ENCODE results near the gene ANKRD31. TPM values are rescaled to one million over a fixed set of nuclear protein-coding genes. Genes with fewer than 3 reads are reported as not detected.

The ANKRD31 gene
- total RNA-seq, 6 experiments from 2014 or later, result 0.02 to 0.08 (median 0.05) TPM; not detected in 1

DNA sequence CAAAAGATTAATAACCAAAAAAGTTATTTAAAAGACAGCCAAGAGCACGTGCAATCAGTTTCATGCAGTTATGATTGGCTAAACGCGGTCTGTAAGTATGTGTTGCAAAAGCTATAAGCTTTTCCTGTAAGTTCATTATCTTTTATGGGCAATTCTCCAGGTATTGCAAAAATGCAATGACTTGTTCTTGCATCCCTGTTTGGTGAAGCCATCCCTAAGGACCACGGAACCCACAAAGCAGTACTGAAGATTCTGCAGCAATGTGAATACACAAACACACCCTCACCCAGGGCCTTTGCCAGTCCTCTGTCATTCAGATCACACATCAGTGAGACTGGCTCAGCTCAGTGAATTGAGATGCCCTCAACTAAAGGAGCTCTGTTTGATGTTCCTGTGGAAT lies 195.7 kb downstream of the ANKRD31 start:
- no peaks in the 10 kb centered on the region for H3K9me3 Mint-ChIP-seq
- DNase-seq, result peak; percentile 45
- TF ChIP-seq, protein P1, sequence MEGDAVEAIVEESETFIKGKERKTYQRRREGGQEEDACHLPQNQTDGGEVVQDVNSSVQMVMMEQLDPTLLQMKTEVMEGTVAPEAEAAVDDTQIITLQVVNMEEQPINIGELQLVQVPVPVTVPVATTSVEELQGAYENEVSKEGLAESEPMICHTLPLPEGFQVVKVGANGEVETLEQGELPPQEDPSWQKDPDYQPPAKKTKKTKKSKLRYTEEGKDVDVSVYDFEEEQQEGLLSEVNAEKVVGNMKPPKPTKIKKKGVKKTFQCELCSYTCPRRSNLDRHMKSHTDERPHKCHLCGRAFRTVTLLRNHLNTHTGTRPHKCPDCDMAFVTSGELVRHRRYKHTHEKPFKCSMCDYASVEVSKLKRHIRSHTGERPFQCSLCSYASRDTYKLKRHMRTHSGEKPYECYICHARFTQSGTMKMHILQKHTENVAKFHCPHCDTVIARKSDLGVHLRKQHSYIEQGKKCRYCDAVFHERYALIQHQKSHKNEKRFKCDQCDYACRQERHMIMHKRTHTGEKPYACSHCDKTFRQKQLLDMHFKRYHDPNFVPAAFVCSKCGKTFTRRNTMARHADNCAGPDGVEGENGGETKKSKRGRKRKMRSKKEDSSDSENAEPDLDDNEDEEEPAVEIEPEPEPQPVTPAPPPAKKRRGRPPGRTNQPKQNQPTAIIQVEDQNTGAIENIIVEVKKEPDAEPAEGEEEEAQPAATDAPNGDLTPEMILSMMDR (IDR thresholded peaks at IDR 0.05), result no peak
- H3K36me3 Mint-ChIP-seq (ENCODE audit: low read depth), result peaks cover 31% of the 10 kb centered on the region
- H3K4me3 Mint-ChIP-seq, result no peak overlapping the region
- peaks cover 2% of the 10 kb centered on the region; the same call in 1 of the 2 replicates for H3K27me3 Mint-ChIP-seq (ENCODE audit: insufficient read depth)
- H3K4me1 Mint-ChIP-seq (ENCODE audit: low read depth), result peaks cover 40% of the 10 kb centered on the region
- no peak overlapping the region for H3K27ac Mint-ChIP-seq

DNA sequence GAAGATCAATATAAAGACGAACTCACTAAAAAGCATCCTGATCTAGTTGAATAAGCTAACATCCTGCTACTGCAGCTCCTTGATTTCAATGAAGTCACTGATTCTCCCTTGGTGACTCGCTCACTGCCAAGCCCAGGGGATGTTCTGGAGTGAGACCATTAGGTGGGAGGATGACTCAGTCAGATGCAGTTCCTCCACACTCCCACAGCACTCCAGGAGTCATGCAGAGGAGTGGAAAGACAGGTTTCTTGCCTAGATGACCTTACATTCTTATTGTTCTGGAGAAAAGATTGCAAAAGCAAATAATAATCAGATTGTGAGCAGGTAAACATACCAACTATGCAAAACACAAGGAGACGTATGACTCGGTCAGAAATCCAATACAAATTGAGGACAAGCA lies 199.6 kb downstream of the ANKRD31 start:
- no peaks in the 10 kb centered on the region for H3K9me3 Mint-ChIP-seq
- peak overlapping the region; percentile 35; the same call in 1 of the 2 replicates for H3K27ac Mint-ChIP-seq
- TF ChIP-seq, protein P1 (IDR thresholded peaks at IDR 0.05), result no peak

DNA sequence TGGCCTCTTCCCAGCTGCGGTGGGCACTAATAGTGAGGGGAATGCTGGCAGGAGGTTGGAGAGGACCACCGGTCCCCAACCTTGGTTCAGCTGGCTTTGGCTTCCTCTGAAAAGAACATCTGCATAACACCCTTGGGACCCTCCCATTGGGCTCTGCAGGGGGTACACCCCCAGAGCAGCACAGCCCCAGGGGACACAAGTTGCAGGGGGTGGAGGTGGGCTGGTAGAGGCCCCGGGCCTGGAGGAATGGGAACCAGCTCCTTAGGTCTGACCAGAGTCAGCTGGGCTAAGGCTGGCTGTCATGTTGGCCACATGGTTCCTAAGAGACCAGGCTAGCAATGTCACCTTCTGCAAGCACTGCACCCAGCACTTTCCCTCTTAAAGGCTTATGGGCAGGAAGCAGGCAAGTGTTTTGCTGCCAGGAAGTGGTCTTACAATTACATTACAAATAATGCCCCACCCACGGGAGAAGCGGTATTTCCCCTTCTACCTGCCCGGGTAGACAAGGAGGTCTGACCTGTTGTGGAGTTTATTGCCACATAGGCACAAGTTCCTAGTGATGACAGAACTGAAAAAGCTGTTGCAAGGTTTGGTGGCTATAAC lies 202.4 kb downstream of the ANKRD31 start:
- H3K4me3 Mint-ChIP-seq, result no peak overlapping the region
- no peaks in the 10 kb centered on the region for H3K36me3 Mint-ChIP-seq (ENCODE audit: low read depth)
- H3K27ac Mint-ChIP-seq, result no peak overlapping the region
- no peaks in the 10 kb centered on the region; the same call in 1 of the 2 replicates for H3K27me3 Mint-ChIP-seq (ENCODE audit: insufficient read depth)
- TF ChIP-seq, protein P1 (IDR thresholded peaks at IDR 0.05), result no peak
- peaks cover 13% of the 10 kb centered on the region for H3K4me1 Mint-ChIP-seq (ENCODE audit: low read depth)
- no peak for DNase-seq
- no peaks in the 10 kb centered on the region for H3K9me3 Mint-ChIP-seq

More for the DNA sequence above, 199.6 kb downstream of the ANKRD31 start:
- H3K4me3 Mint-ChIP-seq, result no peak overlapping the region
- no peaks in the 10 kb centered on the region; the same call in 1 of the 2 replicates for H3K36me3 Mint-ChIP-seq (ENCODE audit: low read depth)
- no peaks in the 10 kb centered on the region; the same call in none of the 2 replicates for H3K27me3 Mint-ChIP-seq (ENCODE audit: insufficient read depth)
- DNase-seq, result peak; percentile 85
- peaks cover 30% of the 10 kb centered on the region for H3K4me1 Mint-ChIP-seq (ENCODE audit: low read depth)

DNA sequence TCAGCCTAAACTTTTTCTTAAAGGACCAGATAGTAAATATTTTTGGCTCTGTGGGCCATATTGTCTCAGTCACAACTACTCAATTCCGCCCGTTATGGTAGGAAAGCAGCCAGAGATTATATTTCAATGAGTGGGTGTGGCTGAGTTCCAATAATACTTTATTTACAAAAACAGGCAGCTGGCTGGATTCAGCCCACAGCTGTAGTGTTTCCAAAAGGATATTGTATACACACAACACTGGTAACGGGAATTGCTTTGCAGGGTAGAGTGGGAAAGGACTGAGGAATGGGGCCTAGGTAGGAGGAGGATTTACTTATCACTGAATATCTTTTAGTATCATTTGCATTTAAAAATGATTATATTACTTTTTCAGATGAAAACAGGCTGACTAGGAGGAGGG lies 205.3 kb downstream of the ANKRD31 start:
- Mint-ChIP-seq H3K27me3 (ENCODE audit: insufficient read depth) (no peaks in the 10 kb centered on the region; the same call in 1 of the 2 replicates), H3K27ac (no peak overlapping the region), H3K36me3 (ENCODE audit: low read depth) (no peaks in the 10 kb centered on the region), H3K9me3 (no peaks in the 10 kb centered on the region), H3K4me1 (ENCODE audit: low read depth) (peaks cover 1% of the 10 kb centered on the region), H3K4me3 (no peak overlapping the region)
- TF ChIP-seq, protein P1 (IDR thresholded peaks at IDR 0.05), result no peak
- no peak for DNase-seq

DNA sequence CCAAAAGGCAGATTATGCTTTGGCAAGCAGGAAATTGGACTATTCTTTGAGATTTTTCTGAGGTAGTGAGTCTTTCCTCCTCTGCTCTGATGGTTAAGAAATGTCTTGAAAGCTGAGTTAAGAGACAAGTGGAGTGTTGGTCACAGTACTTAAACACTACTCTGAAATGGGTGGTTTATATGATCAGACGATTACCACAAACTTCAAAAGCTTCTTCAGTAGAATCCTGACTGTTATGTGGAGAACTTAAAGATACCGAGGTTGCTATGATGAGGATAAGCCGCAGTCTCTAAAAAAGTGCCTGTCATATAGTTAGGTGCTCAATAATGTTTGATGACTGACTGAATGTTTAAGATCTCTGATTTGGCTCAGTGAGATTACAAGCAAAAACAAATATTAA lies 208.6 kb downstream of the ANKRD31 start:
- Mint-ChIP-seq H3K4me1 (ENCODE audit: low read depth) (peaks cover 15% of the 10 kb centered on the region), H3K4me3 (no peak overlapping the region), H3K27ac (no peak overlapping the region), H3K27me3 (ENCODE audit: insufficient read depth) (no peaks in the 10 kb centered on the region; the same call in 1 of the 2 replicates), H3K36me3 (ENCODE audit: low read depth) (no peaks in the 10 kb centered on the region), H3K9me3 (no peaks in the 10 kb centered on the region)
- TF ChIP-seq, protein P1 (IDR thresholded peaks at IDR 0.05), result no peak
- DNase-seq, result no peak

All from HFFc6 (cell line).